B cell (primary cell): Measurements from ENCODE around the gene CASKIN2.

Source experiments
- CTCF ChIP-seq: fragments of 200-600 bp; IDR thresholded peaks from one replicate; pipeline ENCODE4 v1.8.0; 2022; ENCODE audit warnings: antibody characterized with exemption, mild to moderate bottlenecking
- EZH2 ChIP-seq: IDR thresholded peaks from 2 replicates; pipeline ENCODE4 v1.6.1; 2012; ENCODE audit warnings: borderline replicate concordance, low read depth, mild to moderate bottlenecking, moderate library complexity, low read length; ENCODE audit not compliant: insufficient read depth, poor library complexity, severe bottlenecking

DNA sequence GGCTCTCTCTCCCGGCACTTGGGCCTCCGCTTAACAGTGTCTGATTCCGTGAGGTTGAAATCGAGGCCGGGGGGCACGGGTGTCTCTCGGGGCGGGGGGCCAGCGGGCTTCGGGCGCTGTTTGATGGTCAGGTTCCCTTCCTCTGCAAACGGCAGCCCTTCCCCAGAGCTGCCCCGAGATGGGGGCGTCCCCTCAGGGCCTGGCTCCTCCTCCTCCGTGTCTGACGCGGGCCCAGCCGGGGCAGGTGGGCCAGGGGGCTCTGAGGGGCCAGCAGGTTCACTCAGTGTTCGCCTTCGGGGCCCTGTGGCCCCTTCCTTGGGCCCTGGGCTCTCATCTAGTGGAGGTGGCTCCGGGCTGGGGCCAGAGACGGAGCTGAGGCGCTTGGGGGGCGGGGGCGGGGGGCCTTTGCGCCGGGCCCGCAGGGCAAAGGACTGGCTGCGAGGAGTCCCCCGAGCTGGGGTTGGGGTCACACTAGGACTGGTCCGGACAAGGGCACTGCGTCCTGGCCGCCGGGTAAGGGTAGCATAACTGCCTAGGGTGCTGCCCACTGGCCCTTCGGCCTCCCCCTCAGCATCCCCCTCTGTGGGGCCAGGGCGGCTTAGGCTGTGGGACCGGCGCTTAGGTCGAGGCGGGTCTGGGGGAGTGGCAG lies 13.1 kb downstream of the CASKIN2 start:
- TF ChIP-seq CTCF = no peak
- no peak for TF ChIP-seq EZH2
